LNCaP clone FGC (cell line): ENCODE measurements around the gene GATAD2B.

Source experiments
- DNase-seq: peaks from one replicate; pipeline ENCODE4 v3.0.0-alpha.2; 2011; ENCODE audit warnings: low read depth
- H3K4me3 ChIP-seq: 2 replicates; pipeline ENCODE4 v1.5.1; 2011; ENCODE audit warnings: mild to moderate bottlenecking, low read depth, low read length, control low read depth
- CTCF ChIP-seq: IDR thresholded peaks from 2 replicates; pipeline ENCODE4 v1.5.1; 2012; ENCODE audit warnings: mild to moderate bottlenecking; ENCODE audit not compliant: control insufficient read depth, insufficient read depth; ENCODE audit errors: extremely low read depth

Gene GATAD2B

GRCh38 chr1:153944005-153944826 is 21.4 kb upstream of the GATAD2B start:
- no peak for DNase-seq
- TF ChIP-seq CTCF: no peak
- H3K4me3 ChIP-seq: no peak overlapping the region

GRCh38 chr1:153942766-153943549 is 20.2 kb upstream of the GATAD2B start:
- no peak for TF ChIP-seq CTCF
- DNase-seq: no peak
- no peak overlapping the region for H3K4me3 ChIP-seq

GRCh38 chr1:153941826-153942725 is 19.3 kb upstream of the GATAD2B start:
- TF ChIP-seq CTCF: no peak
- no peak for DNase-seq
- no peak overlapping the region for H3K4me3 ChIP-seq

- H3K4me3 ChIP-seq: no peak overlapping the region
- DNase-seq: no peak
- TF ChIP-seq CTCF: no peak
Observed at GRCh38 chr1:153940756-153941155, 18.0 kb upstream of the GATAD2B start.

- no peak for DNase-seq
- TF ChIP-seq CTCF: no peak
- no peak overlapping the region for H3K4me3 ChIP-seq
Observed at GRCh38 chr1:153939476-153939875, 16.7 kb upstream of the GATAD2B start.

- no peak overlapping the region for H3K4me3 ChIP-seq
- TF ChIP-seq CTCF: no peak
- no peak for DNase-seq
Observed at GRCh38 chr1:153938996-153939395, 16.2 kb upstream of the GATAD2B start.
